Keratinocyte (primary cell): ENCODE results near the gene TARDBP. TPM values are rescaled to one million over a fixed set of nuclear protein-coding genes. Genes with fewer than 3 reads are reported as not detected.

Experiments
- DNase-seq: peaks from one replicate; pipeline ENCODE4 v3.0.0-alpha.2; 2011; ENCODE audit warnings: low read depth, missing footprints, low spot score
- FAIRE-seq: peaks from 2 replicates; lab custom pipeline; 2011; peaks lifted over from hg19 to GRCh38; lab: Jason Lieb, UNC
- H2AFZ ChIP-seq: 2 replicates; pipeline ENCODE4 v1.6.0; 2012; ENCODE audit warnings: low read length, control low read depth, inconsistent platforms; ENCODE audit not compliant: control insufficient read depth
- H3K27ac ChIP-seq: 2 replicates; pipeline ENCODE4 v1.5.1; 2011; ENCODE audit warnings: low read length; ENCODE audit not compliant: control insufficient read depth, insufficient read depth
- H3K27me3 ChIP-seq: 3 replicates; pipeline ENCODE4 v1.6.0; 2011; ENCODE audit warnings: low read length; ENCODE audit not compliant: control insufficient read depth, insufficient read depth; ENCODE audit errors: extremely low read depth
- H3K36me3 ChIP-seq, 2 experiments: 2 replicates in 1 of 2; 3 replicates in 1 of 2; pipeline ENCODE4 v1.5.1; 2011; ENCODE audit warnings: low read length in 2 of 2, mild to moderate bottlenecking in 1 of 2; ENCODE audit not compliant: control insufficient read depth in 2 of 2, insufficient read depth in 2 of 2; ENCODE audit errors: extremely low read depth in 1 of 2
- H3K4me1 ChIP-seq: 3 replicates; pipeline ENCODE4 v1.5.1; 2011; ENCODE audit warnings: low read length; ENCODE audit not compliant: control insufficient read depth, insufficient read depth; ENCODE audit errors: extremely low read depth
- H3K4me2 ChIP-seq: 3 replicates; pipeline ENCODE4 v1.6.0; 2011; ENCODE audit warnings: low read depth, low read length; ENCODE audit not compliant: control insufficient read depth, insufficient read depth; ENCODE audit errors: extremely low read depth
- H3K4me3 ChIP-seq, 3 experiments: fragments of 200-600 bp in 1 of 3; sonication (generic) in 1 of 3; 2 replicates in 2 of 3; 3 replicates in 1 of 3; pipeline ENCODE4 v1.5.1; 2011 to 2016; ENCODE audit warnings: low read length in 3 of 3, mild to moderate bottlenecking in 3 of 3, control low read depth in 2 of 3, inconsistent platforms in 1 of 3, low read depth in 1 of 3, mixed read lengths in 1 of 3, mixed run types in 1 of 3, moderate library complexity in 1 of 3; ENCODE audit not compliant: control insufficient read depth in 2 of 3, insufficient read depth in 2 of 3; ENCODE audit errors: extremely low read depth in 1 of 3
- H3K79me2 ChIP-seq: 2 replicates; pipeline ENCODE4 v1.6.0; 2012; ENCODE audit warnings: low read length; ENCODE audit not compliant: control insufficient read depth, insufficient read depth
- H3K9ac ChIP-seq: 3 replicates; pipeline ENCODE4 v1.6.0; 2011; ENCODE audit warnings: low read length; ENCODE audit not compliant: control insufficient read depth, insufficient read depth; ENCODE audit errors: extremely low read depth
- H3K9me1 ChIP-seq: 3 replicates; pipeline ENCODE4 v1.6.0; 2011; ENCODE audit warnings: low read length; ENCODE audit not compliant: control insufficient read depth, insufficient read depth; ENCODE audit errors: extremely low read depth
- H3K9me3 ChIP-seq: 2 replicates; pipeline ENCODE4 v1.5.1; 2012; ENCODE audit warnings: low read depth, low read length; ENCODE audit not compliant: control insufficient read depth
- H4K20me1 ChIP-seq: 3 replicates; pipeline ENCODE4 v1.6.0; 2011; ENCODE audit warnings: low read length; ENCODE audit not compliant: control insufficient read depth, insufficient read depth; ENCODE audit errors: extremely low read depth
- EZH2 ChIP-seq: IDR thresholded peaks from one replicate; pipeline ENCODE4 v1.6.1; 2012; ENCODE audit warnings: inconsistent platforms, mild to moderate bottlenecking, low read length, moderate library complexity
- dilution Hi-C: fragments of 300-500 bp; cut with MboI; formaldehyde crosslinking; loops from one replicate; pipeline ENCODE4 v1.7.0; 2020; ENCODE audit warnings: low sequenced_read_pairs; ENCODE audit not compliant: extremely low pct_ligation_motif_present
- polyA plus RNA-seq, 5 experiments: library from polyadenylated mRNA; depleted of rRNA in 3 of 5; stranded (reverse) in 3 of 5; stranded (forward) in 1 of 5; unstranded in 1 of 5; fragments of >200 nt; gene quantifications; 1 replicate in 1 of 5; 2 replicates in 3 of 5; 3 replicates in 1 of 5; pipeline versions ENCODE4 v1.2.1 to v1.2.3, GENCODE V29; 2011 to 2012; ENCODE audit warnings: missing spikeins in 2 of 5, low read depth in 1 of 5, low replicate concordance in 1 of 5
- TF ChIP-seq, protein P1 (sequence below), 3 experiments: IDR thresholded peaks in 1 of 3; conservative IDR thresholded peaks in 1 of 3; optimal IDR thresholded peaks in 1 of 3; 2 replicates in 2 of 3; 3 replicates in 1 of 3; pipeline versions ENCODE3 to v1.5.1; 2011; ENCODE audit warnings: low read length in 3 of 3, mild to moderate bottlenecking in 3 of 3, moderate library complexity in 2 of 3, control low read depth in 1 of 3, inconsistent platforms in 1 of 3; ENCODE audit not compliant: insufficient read depth in 2 of 3; ENCODE audit errors: extremely low read depth in 1 of 3

TARDBP gene
- polyA plus RNA-seq, 1 donor (not counting 4 experiments of a cell fraction or from before 2014, with no cell fraction given) = 177 TPM

GRCh38 chr1:10967090-10967489, 45.4 kb upstream of the TARDBP start:
- no peak overlapping the region for H3K4me2 ChIP-seq
- dilution Hi-C loops = no loop called here
- FAIRE-seq (no peak), DNase-seq (no peak)
- H3K27me3 ChIP-seq = no peaks in the 10 kb centered on the region
- no peaks in the 10 kb centered on the region for H4K20me1 ChIP-seq
- H3K9me3 ChIP-seq = no peaks in the 10 kb centered on the region
- no peak overlapping the region for H3K9ac ChIP-seq
- no peaks in the 10 kb centered on the region for H3K9me1 ChIP-seq
- H2AFZ ChIP-seq = no peak overlapping the region
- H3K4me3 ChIP-seq = no peak overlapping the region
- no peaks in the 10 kb centered on the region for H3K79me2 ChIP-seq
- no peak for TF ChIP-seq EZH2
- TF ChIP-seq, protein P1, sequence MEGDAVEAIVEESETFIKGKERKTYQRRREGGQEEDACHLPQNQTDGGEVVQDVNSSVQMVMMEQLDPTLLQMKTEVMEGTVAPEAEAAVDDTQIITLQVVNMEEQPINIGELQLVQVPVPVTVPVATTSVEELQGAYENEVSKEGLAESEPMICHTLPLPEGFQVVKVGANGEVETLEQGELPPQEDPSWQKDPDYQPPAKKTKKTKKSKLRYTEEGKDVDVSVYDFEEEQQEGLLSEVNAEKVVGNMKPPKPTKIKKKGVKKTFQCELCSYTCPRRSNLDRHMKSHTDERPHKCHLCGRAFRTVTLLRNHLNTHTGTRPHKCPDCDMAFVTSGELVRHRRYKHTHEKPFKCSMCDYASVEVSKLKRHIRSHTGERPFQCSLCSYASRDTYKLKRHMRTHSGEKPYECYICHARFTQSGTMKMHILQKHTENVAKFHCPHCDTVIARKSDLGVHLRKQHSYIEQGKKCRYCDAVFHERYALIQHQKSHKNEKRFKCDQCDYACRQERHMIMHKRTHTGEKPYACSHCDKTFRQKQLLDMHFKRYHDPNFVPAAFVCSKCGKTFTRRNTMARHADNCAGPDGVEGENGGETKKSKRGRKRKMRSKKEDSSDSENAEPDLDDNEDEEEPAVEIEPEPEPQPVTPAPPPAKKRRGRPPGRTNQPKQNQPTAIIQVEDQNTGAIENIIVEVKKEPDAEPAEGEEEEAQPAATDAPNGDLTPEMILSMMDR (optimal IDR thresholded peaks at IDR 0.05 in 1 of 3, IDR thresholded peaks at IDR 0.05 in 1 of 3, conservative IDR thresholded peaks at IDR 0.05 in 1 of 3; ENCODE audit: extremely low read depth in 1 of 3, insufficient read depth in 2 of 3, low read length in 3 of 3) = no peak
- no peaks in the 10 kb centered on the region for H3K36me3 ChIP-seq
- peaks cover 10% of the 10 kb centered on the region for H3K4me1 ChIP-seq
- no peak overlapping the region for H3K27ac ChIP-seq

GRCh38 chr1:10968411-10968826, 44.0 kb upstream of the TARDBP start:
- H3K4me2 ChIP-seq = peak overlapping the region; percentile 25
- H4K20me1 ChIP-seq = no peaks in the 10 kb centered on the region
- no peaks in the 10 kb centered on the region for H3K36me3 ChIP-seq
- no peaks in the 10 kb centered on the region for H3K9me3 ChIP-seq
- H3K9me1 ChIP-seq = no peaks in the 10 kb centered on the region
- H3K27ac ChIP-seq = no peak overlapping the region
- peaks cover 10% of the 10 kb centered on the region for H3K4me1 ChIP-seq
- TF ChIP-seq, protein P1 (optimal IDR thresholded peaks at IDR 0.05 in 1 of 3, IDR thresholded peaks at IDR 0.05 in 1 of 3, conservative IDR thresholded peaks at IDR 0.05 in 1 of 3; ENCODE audit: extremely low read depth in 1 of 3, insufficient read depth in 2 of 3, low read length in 3 of 3) = no peak
- TF ChIP-seq EZH2 = no peak
- DNase-seq (no peak), FAIRE-seq (no peak)
- H3K27me3 ChIP-seq = no peaks in the 10 kb centered on the region
- no peaks in the 10 kb centered on the region for H3K79me2 ChIP-seq
- H3K9ac ChIP-seq = no peak overlapping the region
- dilution Hi-C loops = no loop called here
- no peak overlapping the region for H3K4me3 ChIP-seq
- no peak overlapping the region for H2AFZ ChIP-seq
